NB4 (cell line): ENCODE measurements around the gene SAMD11.

Experiments used
- DNase-seq: peaks from one replicate; pipeline ENCODE4 v3.0.0; 2010; ENCODE audit warnings: low read depth
- H3K4me3 ChIP-seq: one replicate; pipeline ENCODE4 v1.5.1; 2011; ENCODE audit warnings: mild to moderate bottlenecking, low read depth, low read length, moderate library complexity
- MYC ChIP-seq: IDR thresholded peaks from 2 replicates; pipeline ENCODE4 v1.6.1; 2011; ENCODE audit warnings: low read depth, low read length
- POLR2A ChIP-seq: IDR thresholded peaks from 2 replicates; pipeline ENCODE4 v1.6.1; 2011; ENCODE audit warnings: mild to moderate bottlenecking; ENCODE audit not compliant: insufficient read length; ENCODE audit errors: extremely low read depth
- TF ChIP-seq, protein P1 (sequence below): IDR thresholded peaks from 2 replicates; pipeline ENCODE4 v1.6.1; 2011; ENCODE audit warnings: low read depth, low read length
- TF ChIP-seq, protein P2 (sequence below): IDR thresholded peaks from one replicate; pipeline ENCODE4 v1.5.1; 2012; ENCODE audit warnings: low read depth, low read length

Gene SAMD11

DNA sequence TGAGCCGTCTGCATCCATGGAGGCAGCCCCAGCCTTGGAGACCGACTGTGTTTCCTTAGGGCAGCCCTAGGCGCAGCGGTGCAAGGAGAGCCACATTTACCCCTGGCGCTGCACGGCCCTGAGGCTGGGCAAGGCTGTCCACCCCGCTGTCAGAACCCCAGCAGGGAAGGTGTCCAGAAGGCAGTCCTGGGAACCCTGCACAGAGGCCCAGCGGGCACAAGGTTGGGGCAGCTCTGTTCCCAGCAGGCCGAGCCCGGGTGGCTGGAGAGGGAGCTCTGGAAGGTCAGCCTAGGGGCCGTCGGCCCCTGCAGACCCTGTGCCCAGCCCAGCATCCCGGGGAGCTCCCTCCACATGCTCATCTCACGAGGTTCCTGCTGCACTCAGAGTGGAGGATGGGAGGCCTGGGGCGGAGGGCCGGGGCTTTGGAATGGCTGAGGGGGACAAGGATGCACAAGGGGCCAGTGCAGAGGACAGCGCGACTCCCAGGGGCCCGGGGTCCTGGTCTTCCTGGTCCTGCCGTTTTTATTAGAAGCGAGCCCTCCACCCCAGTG lies 19.9 kb upstream of the SAMD11 start:
- no peak overlapping the region for H3K4me3 ChIP-seq
- TF ChIP-seq, protein P1, sequence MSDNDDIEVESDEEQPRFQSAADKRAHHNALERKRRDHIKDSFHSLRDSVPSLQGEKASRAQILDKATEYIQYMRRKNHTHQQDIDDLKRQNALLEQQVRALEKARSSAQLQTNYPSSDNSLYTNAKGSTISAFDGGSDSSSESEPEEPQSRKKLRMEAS: no peak
- TF ChIP-seq MYC (no peak), POLR2A (no peak)
- TF ChIP-seq, protein P2, sequence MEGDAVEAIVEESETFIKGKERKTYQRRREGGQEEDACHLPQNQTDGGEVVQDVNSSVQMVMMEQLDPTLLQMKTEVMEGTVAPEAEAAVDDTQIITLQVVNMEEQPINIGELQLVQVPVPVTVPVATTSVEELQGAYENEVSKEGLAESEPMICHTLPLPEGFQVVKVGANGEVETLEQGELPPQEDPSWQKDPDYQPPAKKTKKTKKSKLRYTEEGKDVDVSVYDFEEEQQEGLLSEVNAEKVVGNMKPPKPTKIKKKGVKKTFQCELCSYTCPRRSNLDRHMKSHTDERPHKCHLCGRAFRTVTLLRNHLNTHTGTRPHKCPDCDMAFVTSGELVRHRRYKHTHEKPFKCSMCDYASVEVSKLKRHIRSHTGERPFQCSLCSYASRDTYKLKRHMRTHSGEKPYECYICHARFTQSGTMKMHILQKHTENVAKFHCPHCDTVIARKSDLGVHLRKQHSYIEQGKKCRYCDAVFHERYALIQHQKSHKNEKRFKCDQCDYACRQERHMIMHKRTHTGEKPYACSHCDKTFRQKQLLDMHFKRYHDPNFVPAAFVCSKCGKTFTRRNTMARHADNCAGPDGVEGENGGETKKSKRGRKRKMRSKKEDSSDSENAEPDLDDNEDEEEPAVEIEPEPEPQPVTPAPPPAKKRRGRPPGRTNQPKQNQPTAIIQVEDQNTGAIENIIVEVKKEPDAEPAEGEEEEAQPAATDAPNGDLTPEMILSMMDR: no peak
- DNase-seq: peak; percentile 1

DNA sequence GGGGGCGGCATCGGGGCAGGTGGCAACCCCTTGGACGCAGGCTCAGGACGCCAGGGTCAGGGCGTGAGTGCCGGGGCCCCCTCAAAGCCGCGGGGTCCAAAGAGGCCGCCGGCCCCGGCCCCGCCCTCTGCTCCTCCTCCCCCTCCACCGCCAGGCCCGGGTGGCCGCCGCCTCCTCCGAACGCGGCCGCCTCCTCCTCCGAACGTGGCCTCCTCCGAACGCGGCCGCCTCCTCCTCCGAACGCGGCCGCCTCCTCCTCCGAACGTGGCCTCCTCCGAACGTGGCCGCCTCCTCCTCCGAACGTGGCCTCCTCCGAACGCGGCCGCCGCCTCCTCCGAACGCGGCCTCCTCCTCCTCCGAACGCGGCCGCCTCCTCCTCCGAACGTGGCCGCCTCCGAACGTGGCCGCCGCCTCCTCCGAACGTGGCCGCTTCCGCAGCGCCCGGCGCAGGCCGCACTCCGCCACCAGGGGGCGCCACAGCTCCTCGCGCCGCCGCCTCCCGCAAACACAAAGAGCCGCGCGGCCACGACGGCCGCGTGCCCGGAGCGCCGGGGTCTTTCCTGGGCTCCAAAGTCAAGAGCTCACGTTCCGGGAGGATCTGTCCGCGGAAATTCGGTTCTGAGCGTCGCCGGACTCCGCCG lies 19.3 kb upstream of the SAMD11 start:
- TF ChIP-seq, protein P1: peak; percentile 64
- TF ChIP-seq MYC (peak; percentile 66; the same call in 1 of the 2 replicates), POLR2A (no peak)
- TF ChIP-seq, protein P2: peak; percentile 45
- DNase-seq: peak; percentile 84
- no peak overlapping the region for H3K4me3 ChIP-seq

DNA sequence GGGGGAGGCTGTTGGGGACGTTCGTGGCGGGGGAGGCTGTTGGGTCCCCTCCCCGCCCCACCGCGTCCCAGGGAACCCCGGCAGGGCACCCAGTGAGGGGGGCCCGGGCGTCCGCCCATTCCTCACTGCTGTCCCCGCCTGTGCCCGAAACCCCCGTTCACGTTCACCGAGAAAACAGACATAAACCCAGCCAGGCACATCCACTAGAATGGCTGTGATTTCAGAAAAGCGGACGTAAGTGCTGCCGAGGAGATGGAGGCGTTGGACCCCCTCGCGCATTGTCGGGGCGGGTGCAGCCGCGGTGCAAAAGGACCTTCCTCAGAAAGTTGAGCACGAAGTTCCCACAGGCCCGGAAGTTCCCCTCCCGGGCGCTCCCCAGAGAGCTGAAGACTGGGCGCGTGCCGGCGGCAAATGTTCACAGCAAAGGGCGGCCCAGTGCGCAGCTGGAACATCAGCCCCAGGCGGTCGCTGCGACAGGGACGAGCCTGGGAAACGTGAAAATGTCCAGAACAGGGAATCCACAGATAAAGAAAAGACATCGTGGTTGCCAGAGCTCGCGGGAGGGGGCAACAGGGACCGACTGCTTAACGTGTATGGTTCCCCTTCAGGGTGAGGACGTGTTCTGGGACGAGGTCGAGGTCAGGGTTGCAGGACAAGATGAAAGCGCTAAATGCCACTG lies 18.5 kb upstream of the SAMD11 start:
- TF ChIP-seq POLR2A (no peak), MYC (peak; percentile 67)
- TF ChIP-seq, protein P1: peak; percentile 41; the same call in 1 of the 2 replicates
- DNase-seq: peak; percentile 87

DNA sequence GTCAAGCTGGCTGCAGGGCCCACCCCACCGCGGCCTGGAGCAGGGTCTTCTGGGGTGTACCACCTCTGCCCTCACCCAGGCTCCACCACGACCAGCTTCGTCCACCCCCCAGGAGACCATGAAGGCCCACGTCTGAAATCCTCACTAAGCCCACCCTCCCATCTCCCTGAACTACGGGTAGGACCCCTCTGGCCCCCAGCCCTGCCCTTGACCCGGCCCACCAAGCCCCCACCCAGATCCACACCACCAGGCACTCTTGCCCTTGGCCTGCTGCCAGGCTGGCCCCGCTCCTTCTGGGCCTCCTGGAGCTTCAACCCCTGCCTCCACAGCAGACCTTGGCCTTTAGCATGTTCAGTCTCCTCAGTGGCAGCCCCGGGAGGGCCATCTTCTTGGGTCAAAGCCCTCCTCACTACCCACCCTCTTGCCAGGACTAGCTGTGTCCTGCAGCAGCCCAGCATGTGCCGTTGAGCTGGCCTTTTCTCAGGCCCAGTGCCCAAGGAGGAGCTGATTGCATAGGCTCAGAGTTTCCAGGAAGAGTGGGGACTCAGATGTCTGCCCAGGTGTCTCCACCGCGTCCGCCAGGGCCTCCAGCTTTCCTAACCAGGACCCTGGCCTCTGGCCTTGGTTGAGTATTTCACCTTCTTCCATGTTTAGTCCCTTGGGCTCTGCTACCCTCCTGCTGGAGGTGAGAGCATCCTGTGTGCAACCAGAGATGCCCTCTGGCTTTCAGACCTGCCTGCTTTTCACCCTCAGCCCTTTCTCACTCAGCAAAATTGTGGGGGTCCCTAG lies 17.7 kb upstream of the SAMD11 start:
- peak; percentile 6 for DNase-seq
- TF ChIP-seq, protein P1: no peak
- TF ChIP-seq MYC (no peak), POLR2A (no peak)
- TF ChIP-seq, protein P2: no peak
- H3K4me3 ChIP-seq: no peak overlapping the region

More for the DNA sequence above, 18.5 kb upstream of the SAMD11 start:
- no peak overlapping the region for H3K4me3 ChIP-seq

DNA sequence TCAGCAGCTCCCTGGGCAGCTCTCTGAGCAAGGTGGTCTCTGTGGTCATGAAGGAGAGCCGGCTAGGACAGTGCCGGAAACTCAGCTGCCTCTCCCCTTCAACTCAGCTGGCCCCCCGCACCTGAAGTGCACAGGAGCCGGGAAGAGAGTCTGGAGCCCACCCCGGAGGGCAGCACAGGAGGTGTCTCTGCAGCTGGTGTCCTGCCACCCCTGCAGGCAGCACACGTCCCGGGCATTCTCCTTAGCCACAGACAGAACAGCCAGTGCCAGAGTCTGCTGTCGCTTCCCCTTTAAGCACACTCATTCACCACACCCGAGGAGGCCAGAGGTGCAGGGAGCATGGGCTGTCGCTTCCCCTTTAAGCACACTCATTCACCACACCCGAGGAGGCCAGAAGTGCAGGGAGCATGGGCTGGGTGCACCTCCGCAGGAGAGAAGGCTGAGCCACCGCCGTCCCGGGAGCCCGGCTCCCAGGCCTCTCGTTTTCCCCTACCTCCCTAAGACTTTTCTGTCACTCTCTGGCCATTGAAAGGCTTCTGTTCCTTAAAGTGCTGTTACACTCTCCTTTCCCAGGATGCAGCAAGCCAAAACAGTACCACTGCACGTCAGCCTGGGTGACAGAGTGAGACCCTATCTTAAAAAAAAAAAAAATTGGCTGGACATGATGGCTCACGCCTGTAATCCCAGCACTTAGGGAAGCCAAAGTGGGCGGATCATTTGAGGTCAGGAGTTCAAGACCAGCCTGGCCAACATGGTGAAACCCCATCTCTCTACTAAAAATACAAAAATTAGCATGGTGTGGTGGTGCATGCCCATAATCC lies 16.9 kb upstream of the SAMD11 start:
- no peak overlapping the region for H3K4me3 ChIP-seq
- TF ChIP-seq MYC: peak; percentile 72
- TF ChIP-seq, protein P1: peak; percentile 72
- TF ChIP-seq, protein P2: no peak
- peak; percentile 92 for DNase-seq
